Non-pigmented ciliary epithelial cell (primary cell): ENCODE results near the gene ALDH7A1.
"Not testable (repeated sequence)": the region's sequence is repeated elsewhere in the genome, so short reads cannot be mapped to it uniquely, and the experiment has no call there.

Experiments
- DNase-seq: peaks from one replicate; pipeline ENCODE4 v3.0.0-alpha.2; 2010; ENCODE audit warnings: low read depth

The ALDH7A1 gene

GRCh38 chr5:126595486-126596083 lies 566 bp upstream of the ALDH7A1 start:
- no peak for DNase-seq

DNA sequence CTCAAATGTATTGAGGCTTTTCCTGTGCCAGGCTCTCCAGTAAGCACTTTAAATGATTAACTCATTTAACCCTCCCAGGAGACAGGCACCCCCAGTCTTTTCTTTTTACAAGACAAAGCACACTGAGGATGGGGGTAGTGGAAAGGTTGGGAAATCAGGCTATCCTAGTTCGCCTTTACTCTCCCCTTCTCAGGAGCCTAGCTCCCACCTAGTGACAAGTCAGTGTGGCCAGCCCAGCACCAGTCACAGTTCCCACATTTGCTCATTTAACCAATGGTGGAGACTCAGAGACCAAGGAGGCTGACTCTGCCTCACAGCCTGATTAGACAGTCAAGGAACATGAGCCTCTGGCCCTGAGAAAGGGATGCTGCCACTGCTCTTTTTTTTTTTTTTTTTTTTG lies 3.5 kb downstream of the ALDH7A1 start:
- no peak for DNase-seq

DNA sequence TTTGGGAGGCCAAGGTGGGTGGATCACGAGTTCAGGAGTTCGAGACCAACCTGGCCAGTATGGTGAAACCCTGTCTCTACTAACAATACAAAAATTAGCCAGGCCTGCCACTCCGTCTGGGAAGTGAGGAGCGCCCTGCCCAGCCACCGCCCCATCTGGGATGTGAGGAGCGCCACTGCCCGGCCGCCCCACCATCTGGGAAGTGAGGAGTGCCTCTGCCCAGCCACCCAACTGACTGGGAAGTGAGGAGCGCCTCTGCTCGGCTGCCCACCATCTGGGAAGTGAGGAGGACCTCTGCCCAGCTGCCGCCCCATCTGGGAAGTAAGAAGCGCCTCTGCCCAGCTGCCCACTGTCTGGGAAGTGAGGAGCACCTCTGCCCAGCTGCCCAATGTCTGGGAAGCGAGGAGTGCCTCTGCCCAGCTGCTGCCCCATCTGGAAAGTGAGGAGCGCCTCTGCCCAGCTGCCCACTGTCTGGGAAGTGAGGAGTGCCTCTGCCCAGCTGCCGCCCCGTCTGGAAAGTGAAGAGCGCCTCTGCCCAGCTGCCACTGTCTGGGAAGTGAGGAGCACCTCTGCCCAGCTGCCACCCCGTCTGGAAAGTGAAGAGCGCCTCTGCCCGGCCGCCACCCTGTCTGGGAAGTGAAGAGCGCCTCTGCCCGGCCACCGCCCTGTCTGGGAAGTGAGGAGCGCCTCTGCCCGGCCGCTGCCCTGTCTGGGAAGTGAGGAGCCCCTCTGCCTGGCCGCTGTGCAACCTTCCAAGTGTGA lies 5.3 kb downstream of the ALDH7A1 start:
- DNase-seq = no peak

DNA sequence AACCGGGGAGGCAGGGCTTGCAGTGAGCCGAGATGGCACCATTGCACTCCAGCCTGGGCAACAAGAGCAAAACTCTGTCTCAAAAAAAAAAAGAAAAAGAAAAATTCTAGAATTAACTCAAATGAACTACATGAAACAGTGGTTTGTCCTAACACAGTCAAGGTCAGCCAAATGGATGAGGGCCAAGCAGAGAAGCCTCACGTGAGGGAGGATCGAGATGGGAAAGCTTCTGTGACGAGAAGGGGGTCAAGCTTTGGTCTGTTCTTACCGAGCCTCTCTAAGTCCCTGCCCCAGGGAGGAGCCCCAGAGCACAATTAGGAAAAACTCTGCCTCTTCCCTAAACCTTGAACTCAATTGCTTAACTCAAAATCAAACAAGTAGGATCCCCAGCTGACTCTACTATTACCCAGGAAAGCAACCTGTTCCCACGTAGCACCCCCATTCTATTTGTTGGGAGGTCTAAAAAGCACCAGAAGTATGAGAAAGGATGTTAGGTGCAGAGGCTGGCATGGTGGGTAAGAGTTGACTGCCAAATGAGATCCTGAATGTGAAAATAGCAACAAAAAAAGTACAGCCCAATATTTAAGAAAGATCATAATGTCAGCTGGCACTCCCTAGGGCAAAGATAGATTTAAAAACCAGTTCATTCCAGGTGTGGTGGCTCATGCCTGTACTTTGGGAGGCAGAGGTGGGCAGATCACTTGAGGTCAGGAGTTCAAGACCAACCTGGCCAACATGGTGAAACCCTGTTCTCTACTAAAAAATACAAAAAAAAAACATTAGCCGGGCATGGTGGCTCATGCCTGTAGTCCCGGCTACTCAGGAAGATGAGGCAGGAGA lies 7.2 kb downstream of the ALDH7A1 start:
- no peak for DNase-seq

DNA sequence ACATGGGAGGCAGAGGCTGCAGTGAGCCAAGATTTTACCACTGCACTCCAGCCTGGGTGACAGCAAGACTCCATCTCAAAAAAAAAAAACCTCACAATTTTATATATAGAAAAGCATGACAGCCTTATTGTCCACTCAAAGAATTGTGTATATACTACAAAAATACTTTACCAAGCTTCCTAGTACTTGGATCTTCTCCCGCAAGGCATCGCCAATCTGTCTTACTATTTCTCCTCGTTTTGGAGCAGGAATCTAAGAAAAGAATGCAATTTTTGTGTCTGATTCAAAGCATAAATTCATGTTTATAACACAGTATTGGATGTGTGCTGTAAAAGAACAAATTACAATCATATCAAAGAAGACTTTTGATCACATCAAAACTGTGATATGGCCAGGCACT lies 11.3 kb downstream of the ALDH7A1 start:
- no peak for DNase-seq

GRCh38 chr5:126579716-126580115 lies 15.3 kb downstream of the ALDH7A1 start:
- no peak for DNase-seq

GRCh38 chr5:126577415-126577814 lies 17.6 kb downstream of the ALDH7A1 start:
- no peak for DNase-seq

GRCh38 chr5:126576974-126577373 lies 18.0 kb downstream of the ALDH7A1 start:
- DNase-seq = no peak

GRCh38 chr5:126575644-126576043 lies 19.4 kb downstream of the ALDH7A1 start:
- DNase-seq = no peak

- no peak for DNase-seq
Observed at GRCh38 chr5:126568206-126568755, 26.7 kb downstream of the ALDH7A1 start.

DNA sequence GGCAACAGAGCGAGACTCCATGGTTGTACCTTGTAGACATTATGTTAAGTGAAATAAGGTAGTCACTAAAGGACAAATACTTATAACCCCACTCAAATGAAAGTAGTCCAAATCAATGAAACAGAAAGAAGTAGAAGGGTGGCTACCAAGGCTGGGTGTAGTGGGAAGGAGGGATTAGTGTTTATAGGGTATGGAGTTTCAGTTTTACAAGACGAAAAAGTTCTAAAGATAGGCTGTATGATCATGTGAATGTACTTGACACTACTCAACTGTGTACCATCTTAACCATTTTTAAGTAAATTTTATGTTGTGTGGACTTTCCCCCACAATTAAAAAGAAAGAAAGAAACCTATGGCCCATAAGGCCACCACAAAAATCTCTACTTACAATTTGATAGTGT lies 32.2 kb downstream of the ALDH7A1 start:
- no peak for DNase-seq

DNA sequence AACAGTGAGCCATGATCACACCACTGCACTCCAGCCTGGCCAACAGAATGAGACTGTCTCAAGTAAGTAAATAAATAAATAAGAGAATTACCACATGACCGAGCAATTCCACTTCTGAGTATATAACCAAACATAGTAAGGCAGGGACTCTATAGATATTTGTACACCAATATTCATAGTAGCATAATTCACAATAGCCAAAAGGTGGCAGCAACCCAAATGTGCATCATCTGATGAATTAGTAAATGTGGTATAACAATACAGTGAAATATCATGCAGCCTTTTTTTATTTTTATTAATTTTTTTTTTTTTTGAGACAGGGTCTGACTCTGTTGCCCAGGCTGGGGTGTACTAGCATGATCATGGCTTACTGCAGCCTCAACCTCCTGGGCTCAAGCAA lies 33.1 kb downstream of the ALDH7A1 start:
- DNase-seq = no peak

DNA sequence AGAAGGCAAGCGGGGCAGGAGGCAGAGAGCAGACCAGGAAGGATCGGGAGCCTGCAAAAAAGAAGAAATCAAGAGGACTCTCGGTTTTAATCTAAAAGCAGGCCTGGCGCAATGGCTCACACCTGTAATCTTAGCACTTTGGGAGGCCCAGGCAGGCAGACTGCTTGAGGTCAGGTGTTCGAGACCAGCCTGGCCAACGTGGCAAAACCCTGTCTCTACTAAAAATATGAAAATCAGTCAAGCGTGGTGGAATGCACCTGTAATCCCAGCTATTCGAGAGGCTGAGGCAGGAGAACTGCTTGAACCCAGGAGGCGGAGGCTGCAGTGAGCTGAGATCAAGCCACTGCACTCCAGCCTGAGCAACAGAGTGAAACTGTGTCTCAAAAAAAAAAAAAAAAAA lies 39.9 kb downstream of the ALDH7A1 start:
- DNase-seq = not testable (repeated sequence)

- no peak for DNase-seq
Observed at GRCh38 chr5:126552614-126553013, 42.4 kb downstream of the ALDH7A1 start.

DNA sequence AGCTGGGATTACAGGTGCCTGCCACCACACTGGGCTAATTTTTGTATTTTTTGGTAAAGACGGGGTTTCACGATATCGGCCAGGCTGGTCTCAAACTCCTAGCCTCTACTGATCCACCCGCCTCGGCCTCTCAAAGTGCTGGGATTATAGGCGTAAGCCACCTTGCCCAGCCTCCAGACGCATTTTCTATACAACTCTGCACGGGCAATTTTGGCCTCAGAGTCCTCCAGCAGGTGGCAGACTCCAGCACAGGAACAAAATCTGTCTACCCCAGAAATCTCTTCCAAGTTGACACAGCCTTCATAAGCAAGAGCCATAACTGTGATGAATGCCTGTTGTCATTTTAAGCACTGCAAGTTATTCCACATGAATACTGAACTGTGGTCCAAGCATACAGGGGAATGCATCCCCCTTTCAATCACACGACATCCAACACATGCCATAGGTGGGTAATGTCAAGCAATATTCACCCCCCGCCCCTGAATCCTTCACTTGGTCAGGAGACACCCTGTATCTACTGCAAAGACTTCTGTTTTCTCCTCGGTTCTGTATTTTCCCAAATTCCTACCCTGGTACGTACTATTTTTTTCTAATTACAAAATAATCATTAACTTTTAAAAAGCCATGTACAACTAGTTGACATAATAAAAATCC lies 50.8 kb downstream of the ALDH7A1 start:
- DNase-seq = no peak

DNA sequence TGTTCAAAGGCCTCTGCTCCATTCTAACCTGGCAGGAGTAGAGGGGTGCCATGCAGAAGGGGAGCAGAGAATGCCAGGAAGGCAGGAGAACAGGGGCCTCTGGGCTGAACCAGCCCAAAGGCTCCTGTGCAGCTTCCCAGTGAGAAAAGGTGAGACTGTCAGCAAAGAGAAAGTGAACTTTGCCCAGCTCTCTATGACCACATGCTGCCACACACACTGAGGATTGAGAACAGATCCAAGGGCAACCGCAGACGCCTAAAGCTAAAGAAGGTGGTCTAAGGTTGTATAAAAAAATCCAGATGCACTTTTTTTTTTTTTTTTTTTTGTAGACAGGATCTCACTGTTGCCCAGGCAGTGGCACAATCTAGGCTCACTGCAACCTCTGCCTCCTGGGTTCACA lies 51.4 kb downstream of the ALDH7A1 start:
- no peak for DNase-seq

GRCh38 chr5:126543009-126543408 lies 52.0 kb downstream of the ALDH7A1 start:
- no peak for DNase-seq

GRCh38 chr5:126542441-126542840 lies 52.6 kb downstream of the ALDH7A1 start:
- DNase-seq = no peak

- DNase-seq = no peak
Observed at GRCh38 chr5:126540631-126541030, 54.4 kb downstream of the ALDH7A1 start.

DNA sequence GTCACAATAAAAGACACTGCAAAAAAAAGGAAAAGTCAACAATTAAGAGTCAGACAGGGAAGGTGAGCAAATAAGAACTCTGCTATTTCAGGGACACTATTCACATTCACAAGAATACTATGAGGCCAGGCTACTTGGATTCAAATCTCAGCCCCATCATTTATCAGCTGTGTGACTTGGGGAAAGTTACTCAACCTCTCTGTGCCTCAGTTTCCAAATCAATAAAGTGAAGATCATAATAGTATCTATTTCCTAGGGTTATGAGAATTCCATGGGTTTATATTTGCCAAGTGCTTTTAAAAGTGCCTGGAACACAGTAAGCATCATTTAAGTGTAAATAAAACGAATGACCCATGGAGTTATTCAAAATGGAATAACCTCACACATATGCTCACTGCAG lies 56.4 kb downstream of the ALDH7A1 start:
- no peak for DNase-seq

- no peak for DNase-seq
Observed at GRCh38 chr5:126536874-126537273, 58.1 kb downstream of the ALDH7A1 start.

DNA sequence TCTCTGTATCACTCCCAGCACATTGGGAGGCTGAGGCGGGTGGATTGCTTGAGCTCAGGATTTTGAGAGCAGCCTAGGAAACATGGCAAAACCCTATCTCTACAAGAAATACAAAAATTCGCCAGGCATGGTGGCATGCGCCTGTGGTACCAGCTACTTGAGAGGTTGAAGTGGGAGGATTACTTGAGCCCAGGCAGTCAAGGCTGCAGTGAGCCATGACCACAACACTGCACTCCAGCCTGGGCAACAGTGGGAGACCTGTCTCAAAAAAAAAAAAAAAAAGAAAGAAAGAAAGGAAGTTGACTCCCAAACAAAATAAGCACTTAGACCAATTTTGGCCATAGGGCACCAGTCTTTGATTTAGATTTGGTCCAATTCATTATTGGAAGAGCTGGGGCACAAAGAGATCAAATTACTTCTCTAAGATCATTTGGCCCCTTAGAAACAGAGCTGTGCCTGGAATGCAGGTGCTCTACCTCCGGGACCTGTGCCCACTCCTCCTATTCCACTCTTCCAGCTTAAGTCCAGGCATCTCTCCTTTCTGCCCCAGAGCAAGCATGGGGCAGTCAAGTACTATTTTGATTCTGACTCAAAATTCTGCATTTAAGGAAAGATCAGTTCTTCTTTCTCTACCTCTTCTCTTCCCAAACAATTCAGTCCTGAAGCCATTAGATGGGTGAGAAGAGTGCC lies 59.0 kb downstream of the ALDH7A1 start:
- no peak for DNase-seq
